HepG2 (cell line): ENCODE measurements around the gene PCYT2. TPM values are rescaled to one million over a fixed set of nuclear protein-coding genes. Genes with fewer than 3 reads are reported as not detected.

Experiments
- AKAP8 ChIP-seq: sonication (generic); formaldehyde crosslinking; IDR thresholded peaks from 2 replicates; pipeline ENCODE4 v1.5.1; 2020; ENCODE audit warnings: mild to moderate bottlenecking, missing genetic modification reagents
- BRCA1 ChIP-seq: sonication (generic); formaldehyde crosslinking; IDR thresholded peaks from 2 replicates; pipeline ENCODE4 v1.4.0; 2020; ENCODE audit warnings: missing genetic modification reagents
- DZIP1 ChIP-seq: sonication (generic); formaldehyde crosslinking; IDR thresholded peaks from 2 replicates; pipeline ENCODE4 v1.5.0; 2020; ENCODE audit warnings: mild to moderate bottlenecking, missing genetic modification reagents
- FOXA1 ChIP-seq, 2 experiments: fragments of 450-650 bp in 1 of 2; sonication (generic) in 1 of 2; formaldehyde crosslinking in 1 of 2; IDR thresholded peaks; 2 replicates each; pipeline versions ENCODE4 v1.4.0 to v1.6.1; 2016 to 2020; ENCODE audit warnings: missing genetic modification reagents in 1 of 2
- HINFP ChIP-seq: sonication (generic); formaldehyde crosslinking; IDR thresholded peaks from 2 replicates; pipeline ENCODE4 v1.4.0; 2020; ENCODE audit warnings: low read depth, mild to moderate bottlenecking, missing genetic modification reagents
- IKZF4 ChIP-seq: sonication (generic); formaldehyde crosslinking; IDR thresholded peaks from 2 replicates; pipeline ENCODE4 v1.5.1; 2020; ENCODE audit warnings: borderline replicate concordance, mild to moderate bottlenecking, low read depth, missing genetic modification reagents; ENCODE audit errors: not compliant biosample characterization
- KLF15 ChIP-seq: sonication (generic); formaldehyde crosslinking; IDR thresholded peaks from 2 replicates; pipeline ENCODE4 v1.8.1; 2023; ENCODE audit warnings: borderline replicate concordance, mild to moderate bottlenecking, inconsistent platforms, missing genetic modification reagents, mixed read lengths
- MEIS2 ChIP-seq: sonication (generic); formaldehyde crosslinking; IDR thresholded peaks from 2 replicates; pipeline ENCODE4 v1.9.0; 2021; ENCODE audit warnings: mild to moderate bottlenecking, missing genetic modification reagents
- NR2F6 ChIP-seq, 2 experiments: IDR thresholded peaks; 2 replicates each; pipeline ENCODE4 v1.6.1; 2016; ENCODE audit warnings: antibody characterized with exemption in 1 of 2, mild to moderate bottlenecking in 1 of 2
- PHF8 ChIP-seq: sonication (generic); formaldehyde crosslinking; IDR thresholded peaks from 2 replicates; pipeline ENCODE4 v1.5.0; 2020; ENCODE audit warnings: missing genetic modification reagents
- RCOR2 ChIP-seq: IDR thresholded peaks from 2 replicates; pipeline ENCODE4 v1.6.1; 2016; ENCODE audit warnings: missing biosample characterization, missing genetic modification reagents
- SALL1 ChIP-seq: sonication (generic); formaldehyde crosslinking; IDR thresholded peaks from 2 replicates; pipeline ENCODE4 v1.8.0; 2022; ENCODE audit warnings: mild to moderate bottlenecking, missing genetic modification reagents
- SAP130 ChIP-seq: IDR thresholded peaks from 2 replicates; pipeline ENCODE4 v1.6.1; 2016; ENCODE audit warnings: low read depth
- SMARCE1 ChIP-seq: fragments of 450-650 bp; IDR thresholded peaks from 2 replicates; pipeline ENCODE4 v1.6.1; 2017; ENCODE audit warnings: borderline replicate concordance
- SRSF1 ChIP-seq: fragments of 200-400 bp; formaldehyde crosslinking; optimal IDR thresholded peaks from 2 replicates; pipeline ENCODE3; 2017; ENCODE audit warnings: mild to moderate bottlenecking, low read depth, low read length, moderate library complexity
- SRSF9 ChIP-seq: fragments of 200-400 bp; formaldehyde crosslinking; IDR thresholded peaks from 2 replicates; pipeline ENCODE4 v1.6.1; 2018; ENCODE audit warnings: borderline replicate concordance, mild to moderate bottlenecking, low read depth, low read length; ENCODE audit not compliant: insufficient read depth, poor library complexity, severe bottlenecking
- TFDP1 ChIP-seq: IDR thresholded peaks from 2 replicates; pipeline ENCODE4 v1.6.1; 2016; ENCODE audit warnings: missing compliant biosample characterization, missing genetic modification reagents, borderline replicate concordance
- ZFP36L2 ChIP-seq: sonication (generic); formaldehyde crosslinking; IDR thresholded peaks from 2 replicates; pipeline ENCODE4 v1.4.0; 2020; ENCODE audit warnings: missing genetic modification reagents
- ZNF3 ChIP-seq: IDR thresholded peaks from 2 replicates; pipeline ENCODE4 v1.7.0; 2017; ENCODE audit warnings: inconsistent platforms
- ZNF326 ChIP-seq: sonication (generic); formaldehyde crosslinking; IDR thresholded peaks from 2 replicates; pipeline ENCODE4 v1.4.0; 2020; ENCODE audit warnings: missing genetic modification reagents, borderline replicate concordance
- ZNF639 ChIP-seq: conservative IDR thresholded peaks from 2 replicates; pipeline ENCODE4 v1.6.1; 2018; ENCODE audit warnings: missing genetic modification reagents
- ZNF777 ChIP-seq: sonication (generic); formaldehyde crosslinking; IDR thresholded peaks from 2 replicates; pipeline ENCODE4 v1.4.0; 2020; ENCODE audit warnings: missing genetic modification reagents
- ZNF780A ChIP-seq: sonication (generic); formaldehyde crosslinking; IDR thresholded peaks from 2 replicates; pipeline ENCODE4 v1.8.0; 2022; ENCODE audit warnings: mild to moderate bottlenecking, missing genetic modification reagents, moderate library complexity
- ZNF792 ChIP-seq: IDR thresholded peaks from 2 replicates; pipeline ENCODE4 v1.6.1; 2016
- polyA plus RNA-seq, 8 experiments: library from polyadenylated mRNA; depleted of rRNA in 3 of 8; stranded (reverse) in 7 of 8; unstranded in 1 of 8; fragments of >200 nt; fragmentation: Illumina TruSeq in 4 of 8; extraction: Trizol in 4 of 8; gene quantifications; 2 replicates each; pipeline versions ENCODE4 v1.2.1 to v1.2.3, GENCODE V29; 2011 to 2016; ENCODE audit warnings: low read depth in 4 of 8, missing spikeins in 1 of 8, mixed read lengths in 1 of 8; ENCODE audit not compliant: insufficient read depth in 1 of 8
- total RNA-seq, 5 experiments: library from RNA; depleted of rRNA; stranded (reverse); fragments of >200 nt; fragmentation: Illumina TruSeq; extraction: Trizol; gene quantifications; 2 replicates each; pipeline ENCODE4 v1.2.3, GENCODE V29; 2016; ENCODE audit warnings: low read depth in 1 of 5

PCYT2 gene
- total and polyA plus RNA-seq, 2 of the 13 experiments (the other 11 are each of a cell fraction or from before 2014, with no cell fraction given): 147 to 297 TPM

GRCh38 chr17:81860756-81861568 is 50.2 kb downstream of the PCYT2 start (continued):
- TF ChIP-seq ZNF639 (CRISPR knock-in tag): peak; percentile 97
- TF ChIP-seq BRCA1 (CRISPR knock-in tag): peak; percentile 86; the same call in 1 of the 2 replicates
- peak; percentile 58 for TF ChIP-seq HINFP
- TF ChIP-seq KLF15 (CRISPR knock-in tag): peak; percentile 89; the same call in 1 of the 2 replicates
- TF ChIP-seq RCOR2 (CRISPR knock-in tag): no peak
- no peak for TF ChIP-seq ZFP36L2 (CRISPR knock-in tag)
- no peak for TF ChIP-seq SMARCE1
- peak; percentile 97 for TF ChIP-seq SAP130
- TF ChIP-seq ZNF326 (CRISPR knock-in tag): peak; percentile 28; the same call in 1 of the 2 replicates
- no peak for TF ChIP-seq FOXA1 (IDR thresholded peaks at IDR 0.05)
- TF ChIP-seq FOXA1 (CRISPR knock-in tag; IDR thresholded peaks at IDR 0.05): peak; percentile 35; the same call in 1 of the 2 replicates
- peak; percentile 65 for TF ChIP-seq TFDP1 (CRISPR knock-in tag)
- peak; percentile 97 for TF ChIP-seq PHF8 (CRISPR knock-in tag)
- TF ChIP-seq DZIP1: peak; percentile 75; the same call in 1 of the 2 replicates
- no peak for TF ChIP-seq ZNF780A (CRISPR knock-in tag)
- TF ChIP-seq ZNF777: peak; percentile 37; the same call in 1 of the 2 replicates
- TF ChIP-seq ZNF792 (CRISPR knock-in tag): peak; percentile 78
- peak; percentile 85 for TF ChIP-seq AKAP8 (CRISPR knock-in tag)
- peak; percentile 66 for TF ChIP-seq IKZF4 (CRISPR knock-in tag)
- no peak for TF ChIP-seq NR2F6 (IDR thresholded peaks at IDR 0.05)
- peak; percentile 75 for TF ChIP-seq NR2F6 (CRISPR knock-in tag; IDR thresholded peaks at IDR 0.05)
- TF ChIP-seq SRSF1: peak; percentile 41
- TF ChIP-seq MEIS2: peak; percentile 77
- no peak for TF ChIP-seq SRSF9
- peak; percentile 95 for TF ChIP-seq SALL1 (CRISPR knock-in tag)
- no peak; the same call in 1 of the 2 replicates for TF ChIP-seq ZNF3
